GM19395 (cell line): ENCODE data around the gene MS4A1.
"Not testable (repeated sequence)": the region's sequence is repeated elsewhere in the genome, so short reads cannot be mapped to it uniquely, and the experiment has no call there.

Experiments
- ATAC-seq: cut with Tn5 transposase; IDR thresholded peaks from one replicate; pipeline ENCODE4 v1.9.1; 2021; ENCODE audit warnings: mild to moderate bottlenecking, moderate library complexity; ENCODE audit not compliant: unreplicated experiment

Gene MS4A1

GRCh38 chr11:60455531-60456042, at the start of gene MS4A1:
TSS of gene MS4A1 (plus strand) at chr11:60455847. CDS start at chr11:60462375, 6,528 bp downstream.
- peak; percentile 87 for ATAC-seq

- ATAC-seq = no peak
Measured at GRCh38 chr11:60420015-60420414, 35.6 kb upstream of the MS4A1 start.

- no peak for ATAC-seq
Measured at GRCh38 chr11:60422609-60423008, 33.0 kb upstream of the MS4A1 start.

DNA sequence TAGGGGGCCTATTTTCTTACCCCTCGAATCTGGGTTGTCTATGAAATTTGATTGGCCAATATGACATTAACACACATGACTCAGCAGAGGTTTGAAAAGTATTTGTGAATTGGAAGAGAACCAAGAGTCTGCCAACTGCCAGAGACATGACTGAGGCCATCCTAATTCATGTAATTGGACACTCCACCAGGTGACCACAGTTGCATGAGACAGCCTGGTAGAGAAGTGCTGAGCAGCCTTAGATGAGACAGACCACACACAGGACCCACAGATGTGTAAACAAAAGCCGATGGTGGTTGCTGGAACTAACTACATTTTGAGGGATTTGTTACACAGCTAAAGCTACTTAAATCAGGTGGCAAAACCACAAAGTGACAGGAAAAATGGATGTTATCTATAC, 27.1 kb upstream of the MS4A1 start:
- no peak for ATAC-seq

- ATAC-seq = no peak
Measured at GRCh38 chr11:60429272-60429671, 26.4 kb upstream of the MS4A1 start, which contains the start of gene MS4A5. TSS of gene MS4A5 (plus strand) at chr11:60429572. CDS start at chr11:60429675, 103 bp downstream.

- ATAC-seq = no peak
Measured at GRCh38 chr11:60431251-60431650, 24.4 kb upstream of the MS4A1 start.

DNA sequence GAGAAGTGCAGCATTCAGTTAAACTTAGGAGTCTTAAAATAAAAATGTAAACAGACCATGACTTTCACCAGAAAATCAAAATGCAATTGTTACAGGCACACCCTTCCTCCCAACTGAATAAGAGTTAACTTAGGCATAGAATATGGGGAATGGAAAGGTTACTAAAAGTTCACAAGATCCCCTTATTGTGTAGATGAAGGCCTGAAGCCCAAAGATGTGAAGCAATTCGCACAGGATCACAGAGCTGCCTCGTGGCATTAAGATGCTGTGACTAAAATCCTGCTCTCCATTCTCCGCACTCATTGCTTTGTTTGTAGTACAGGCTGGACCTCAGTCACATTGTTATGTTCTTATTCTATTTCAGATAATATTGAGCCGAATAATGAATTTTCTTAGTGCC, 22.2 kb upstream of the MS4A1 start:
- no peak for ATAC-seq

GRCh38 chr11:60447070-60447469, 8.6 kb upstream of the MS4A1 start:
- no peak for ATAC-seq

- ATAC-seq = no peak
Measured at GRCh38 chr11:60447846-60448245, 7.8 kb upstream of the MS4A1 start.

DNA sequence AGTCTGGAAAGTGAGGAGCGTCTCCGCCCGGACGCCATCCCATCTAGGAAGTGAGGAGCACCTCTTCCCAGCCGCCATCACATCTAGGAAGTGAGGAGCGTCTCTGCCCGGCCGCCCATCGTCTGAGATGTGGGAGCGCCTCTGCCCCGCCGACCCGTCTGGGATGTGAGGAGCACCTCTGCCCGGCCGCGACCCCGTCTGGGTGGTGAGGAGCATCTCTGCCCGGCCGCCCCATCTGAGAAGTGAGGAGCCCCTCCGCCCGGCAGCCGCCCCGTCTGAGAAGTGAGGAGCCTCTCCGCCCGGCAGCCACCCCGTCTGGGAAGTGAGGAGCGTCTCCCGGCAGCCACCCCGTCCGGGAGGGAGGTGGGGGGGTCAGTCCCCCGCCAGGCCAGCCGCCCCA, 4.5 kb upstream of the MS4A1 start:
- ATAC-seq = not testable (repeated sequence)

GRCh38 chr11:60454212-60454611, 1.4 kb upstream of the MS4A1 start:
- ATAC-seq = no peak

DNA sequence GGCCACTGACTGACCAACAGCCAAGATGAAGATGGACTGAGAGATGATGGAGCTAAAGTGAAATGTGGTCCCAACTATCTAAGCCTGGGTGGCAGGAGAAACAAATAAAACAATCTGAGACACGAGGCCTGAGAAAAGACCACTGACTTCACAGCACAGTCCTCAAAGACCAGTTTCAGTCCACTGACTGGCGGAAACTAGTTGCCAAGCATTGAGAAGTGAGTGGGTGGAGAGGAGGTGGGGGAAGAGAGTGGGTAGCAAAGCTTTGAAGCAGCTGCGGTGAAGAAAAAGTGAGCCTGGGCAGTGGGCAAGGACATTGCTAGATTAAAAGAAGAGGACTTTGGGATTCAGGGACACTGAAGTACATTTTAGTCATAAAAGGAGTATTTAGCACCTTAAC, 1.9 kb downstream of the MS4A1 start:
- ATAC-seq = peak; percentile 48

GRCh38 chr11:60459345-60459744, 3.7 kb downstream of the MS4A1 start:
- peak; percentile 30 for ATAC-seq

- ATAC-seq = no peak
Measured at GRCh38 chr11:60468829-60469228, 13.2 kb downstream of the MS4A1 start.

DNA sequence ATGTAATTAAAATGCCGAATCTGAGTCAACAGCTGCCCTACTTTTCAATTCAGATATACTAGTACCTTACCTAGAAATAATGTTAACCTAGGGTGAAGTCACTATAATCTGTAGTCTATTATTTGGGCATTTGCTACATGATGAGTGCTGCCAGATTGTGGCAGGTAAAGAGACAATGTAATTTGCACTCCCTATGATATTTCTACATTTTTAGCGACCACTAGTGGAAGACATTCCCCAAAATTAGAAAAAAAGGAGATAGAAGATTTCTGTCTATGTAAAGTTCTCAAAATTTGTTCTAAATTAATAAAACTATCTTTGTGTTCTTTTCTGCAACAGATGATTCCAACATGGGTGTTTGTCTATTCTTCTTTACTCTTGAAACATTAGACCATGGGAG, 14.1 kb downstream of the MS4A1 start:
- no peak for ATAC-seq

DNA sequence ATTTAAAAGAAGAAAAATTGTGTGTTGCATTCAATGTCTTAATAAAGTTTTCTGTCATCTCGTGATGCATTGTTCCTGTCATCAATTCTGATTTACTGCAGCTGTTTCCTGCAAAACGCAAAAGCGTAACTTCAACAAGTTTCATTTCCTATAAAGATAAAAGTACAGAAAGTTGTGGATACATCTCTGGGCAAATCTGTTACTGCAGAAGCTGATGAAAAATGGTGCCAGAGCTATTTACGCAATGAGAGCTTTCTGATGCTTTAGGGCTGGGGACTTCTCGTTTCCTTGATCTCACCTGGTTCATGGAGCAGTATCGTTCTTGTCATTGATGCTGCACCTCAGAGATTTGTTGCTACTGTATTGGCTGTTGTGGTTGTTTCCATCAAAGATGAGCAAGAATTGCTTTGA, 21.4 kb downstream of the MS4A1 start:
- peak; percentile 89 for ATAC-seq

GRCh38 chr11:60482361-60482760, 26.7 kb downstream of the MS4A1 start:
- ATAC-seq = peak; percentile 42

GRCh38 chr11:60485987-60486386, 30.3 kb downstream of the MS4A1 start:
- ATAC-seq = peak; percentile 99

DNA sequence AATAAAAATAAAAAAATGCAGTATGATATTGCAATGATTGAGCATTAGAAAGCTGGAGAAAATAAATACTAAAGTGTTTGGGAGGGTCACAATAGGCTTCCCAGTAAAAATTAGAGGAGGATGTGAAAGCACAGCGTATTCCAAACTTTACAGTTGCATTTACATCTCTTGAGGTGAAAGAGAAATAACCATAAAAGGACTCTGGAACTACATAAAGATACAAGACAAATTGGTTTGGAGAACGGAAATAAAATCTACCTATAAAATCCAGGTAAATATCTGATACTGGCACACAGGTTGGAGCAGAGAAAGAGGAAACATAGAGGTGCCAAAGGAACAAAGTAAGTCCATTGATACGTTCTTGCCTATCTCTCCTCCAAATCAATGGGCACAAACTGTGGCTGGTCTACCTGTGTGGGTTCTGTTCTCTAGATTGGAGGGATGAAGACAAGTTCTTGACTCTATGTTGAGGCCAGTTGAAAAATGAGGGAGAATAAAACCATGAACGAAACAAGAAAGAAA, 36.9 kb downstream of the MS4A1 start, which contains the start of gene MS4A12:
TSS of gene MS4A12 (plus strand) at position 291 of the 522 bp plus-strand sequence. CDS start 4,541 bp downstream, outside the sequence.
- no peak for ATAC-seq

- no peak for ATAC-seq
Measured at GRCh38 chr11:60493454-60493853, 37.8 kb downstream of the MS4A1 start.

DNA sequence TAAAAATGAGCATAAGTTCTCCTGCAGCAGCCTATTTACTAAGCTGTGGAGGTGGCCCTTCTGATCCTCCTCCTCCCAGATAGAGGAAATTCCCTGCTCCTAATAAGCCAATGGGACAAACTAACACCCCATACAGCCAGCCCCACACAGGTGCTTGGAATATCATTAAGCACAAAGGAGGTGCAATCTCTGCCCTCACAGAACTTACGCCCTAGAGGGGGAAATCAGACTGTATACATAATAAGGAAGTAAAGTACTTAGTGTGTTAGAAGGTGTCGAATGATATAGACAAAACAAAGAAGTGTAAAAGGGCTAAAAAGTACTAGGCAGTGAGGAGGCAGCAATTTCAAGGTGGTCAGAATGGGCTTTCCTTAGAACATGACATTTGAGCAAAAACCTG, 42.8 kb downstream of the MS4A1 start:
- ATAC-seq = peak; percentile 30

- peak; percentile 71 for ATAC-seq
Measured at GRCh38 chr11:60498853-60499252, 43.2 kb downstream of the MS4A1 start.
